GM18867 (cell line): ENCODE measurements around the gene MED22.
"Not testable (repeated sequence)": the region's sequence is repeated elsewhere in the genome, so short reads cannot be mapped to it uniquely, and the experiment has no call there.

ENCODE experiments used
- ATAC-seq: cut with Tn5 transposase; IDR thresholded peaks from one replicate; pipeline ENCODE4 v1.9.1; 2021; ENCODE audit warnings: mild to moderate bottlenecking, moderate library complexity; ENCODE audit not compliant: unreplicated experiment

MED22 gene

GRCh38 chr9:133347985-133348717 is at the start of gene MED22, which contains the start of gene RPL7A:
TSS of gene MED22 (minus strand) at chr9:133348131. CDS start at chr9:133346662, 1,469 bp downstream.
TSS of gene RPL7A (plus strand) at chr9:133348218. CDS start at chr9:133348244, 26 bp downstream.
- peak; percentile 71 for ATAC-seq

- no peak for ATAC-seq
These were observed 49.4 kb upstream of the MED22 start for GRCh38 chr9:133397370-133397769.

- ATAC-seq = no peak
These were observed 49.0 kb upstream of the MED22 start for GRCh38 chr9:133396952-133397351.

- ATAC-seq = no peak
These were observed 46.8 kb upstream of the MED22 start for GRCh38 chr9:133394687-133395271.

GRCh38 chr9:133393399-133393798 is 45.5 kb upstream of the MED22 start:
- no peak for ATAC-seq

GRCh38 chr9:133392308-133392707 is 44.4 kb upstream of the MED22 start:
- ATAC-seq = not testable (repeated sequence)

- not testable (repeated sequence) for ATAC-seq
These were observed 43.5 kb upstream of the MED22 start for GRCh38 chr9:133391449-133391848.

GRCh38 chr9:133390713-133391112 is 42.8 kb upstream of the MED22 start:
- ATAC-seq = no peak

- ATAC-seq = no peak
These were observed 41.6 kb upstream of the MED22 start for GRCh38 chr9:133389562-133389961.

GRCh38 chr9:133389025-133389557 is 41.2 kb upstream of the MED22 start:
- ATAC-seq = no peak

- ATAC-seq = no peak
These were observed 39.7 kb upstream of the MED22 start for GRCh38 chr9:133387680-133388079.

GRCh38 chr9:133386338-133386737 is 38.4 kb upstream of the MED22 start:
- no peak for ATAC-seq

- ATAC-seq = no peak
These were observed 37.5 kb upstream of the MED22 start for GRCh38 chr9:133385452-133385851.

- no peak for ATAC-seq
These were observed 36.9 kb upstream of the MED22 start for GRCh38 chr9:133384736-133385321.

- ATAC-seq = no peak
These were observed 35.5 kb upstream of the MED22 start for GRCh38 chr9:133383438-133383837.

GRCh38 chr9:133382507-133383141 is 34.7 kb upstream of the MED22 start:
- ATAC-seq = no peak

GRCh38 chr9:133380734-133381133 is 32.8 kb upstream of the MED22 start:
- no peak for ATAC-seq

- ATAC-seq = no peak
These were observed 31.5 kb upstream of the MED22 start for GRCh38 chr9:133379153-133380086.

- no peak for ATAC-seq
These were observed 30.6 kb upstream of the MED22 start for GRCh38 chr9:133378408-133378962.

GRCh38 chr9:133377721-133378216 is 29.8 kb upstream of the MED22 start:
- no peak for ATAC-seq
